HL-60/S4 treated with phorbol 12-myristate 13-acetate at 8.2 ng/mL for 4 days and 3 days (cell line): ENCODE measurements around the gene CAPN10.

Source experiments
- in situ Hi-C: fragments of 300-500 bp; cut with MboI; formaldehyde crosslinking; loops from 2 replicates; pipeline ENCODE4 v1.15.0; 2022; ENCODE audit warnings: low sequenced_read_pairs

CAPN10 gene

DNA sequence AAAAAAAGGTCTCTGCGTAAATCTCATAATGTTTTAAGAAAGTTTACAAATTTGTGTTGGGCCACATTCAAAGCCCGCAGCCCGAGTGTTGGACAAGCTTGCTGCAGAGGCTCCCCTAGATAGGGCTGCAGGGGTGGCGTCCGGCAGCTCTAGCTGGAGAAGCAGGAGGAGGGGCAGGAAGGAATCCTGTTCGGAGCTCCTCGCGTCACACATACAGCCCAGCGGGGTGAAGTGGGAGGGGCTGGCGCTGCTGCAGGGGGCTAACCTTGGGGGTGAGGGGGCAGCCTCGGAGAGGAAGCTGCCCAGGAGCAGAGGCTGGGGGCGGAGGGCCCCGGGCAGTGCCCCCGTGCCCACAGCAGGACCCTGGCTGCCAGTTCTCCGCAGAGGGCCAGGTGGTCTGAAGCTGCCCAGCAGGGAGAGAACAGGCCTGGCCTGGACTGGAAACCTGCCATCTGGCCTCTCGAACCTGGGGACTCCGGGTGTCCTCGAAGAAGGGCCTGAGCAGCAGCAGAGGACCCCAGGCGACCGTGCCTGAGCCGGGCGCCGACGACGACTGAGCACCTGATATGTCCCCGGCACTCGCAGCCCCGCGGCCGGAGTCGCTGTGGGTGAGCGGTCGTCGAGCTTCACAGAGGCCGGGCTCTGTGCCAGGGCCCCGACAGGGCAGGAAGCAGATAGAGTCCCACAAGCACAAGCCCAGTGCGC, 36.1 kb downstream of the CAPN10 start:
- in situ Hi-C loops, result no loop called here

DNA sequence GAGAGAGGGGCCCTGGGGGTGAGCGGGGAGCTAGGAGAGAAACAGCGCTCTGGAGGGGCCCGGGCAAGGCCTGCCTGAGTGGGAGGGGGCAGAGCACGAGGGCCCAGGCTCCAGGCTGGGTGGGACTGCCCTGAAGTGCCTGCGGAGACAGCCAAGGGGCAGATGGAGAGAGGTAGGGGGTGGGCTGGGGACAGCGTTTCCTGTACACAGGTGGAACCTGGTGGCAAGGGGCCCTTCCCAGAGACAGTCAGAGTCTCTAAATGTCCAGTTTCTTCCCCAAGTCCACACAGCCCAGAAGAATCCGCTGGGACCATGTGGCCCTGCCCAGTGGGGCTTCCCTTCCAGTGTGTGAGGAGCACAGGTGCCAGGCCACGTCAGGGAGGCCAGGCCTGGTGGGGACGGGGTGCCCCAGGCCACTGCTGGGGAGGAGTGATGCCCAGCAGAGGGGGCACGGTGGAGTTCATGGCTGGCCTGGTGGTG, 37.0 kb downstream of the CAPN10 start:
- in situ Hi-C loops, result no loop called here

GRCh38 chr2:240624011-240624949, 37.7 kb downstream of the CAPN10 start:
- in situ Hi-C loops, result no loop called here

DNA sequence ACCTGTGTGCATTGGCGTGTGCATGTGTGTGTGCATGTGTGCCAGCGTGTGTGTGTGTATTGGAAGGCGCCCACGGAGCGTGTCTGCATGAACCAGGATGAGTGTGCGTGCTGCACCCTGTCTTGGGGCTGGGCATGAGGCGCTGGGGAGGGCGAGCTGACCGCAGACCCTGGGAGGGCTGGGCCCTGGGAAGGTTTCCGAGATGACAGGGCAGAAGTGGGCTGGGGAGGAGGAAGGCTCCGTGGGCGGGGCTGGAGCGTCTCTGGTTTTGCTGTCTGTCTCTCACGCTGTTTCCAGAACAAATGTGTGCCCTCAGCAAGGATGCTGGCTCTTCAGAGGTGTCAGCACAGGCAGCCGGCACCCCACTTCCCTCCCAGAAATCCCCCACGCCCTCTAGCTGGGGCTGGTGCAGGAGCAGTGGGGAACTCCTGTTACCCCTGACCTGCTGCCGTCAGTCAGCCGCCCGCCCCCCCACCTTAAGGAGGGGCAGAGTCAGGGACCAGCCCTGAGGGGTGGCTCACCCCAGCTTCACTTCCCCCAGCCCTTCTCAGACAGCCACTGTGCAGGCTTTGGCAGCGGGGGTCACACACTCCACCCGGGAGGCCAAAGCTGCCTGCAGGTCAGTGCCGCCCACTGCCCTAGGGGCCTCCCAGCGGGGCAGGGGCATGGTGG, 38.6 kb downstream of the CAPN10 start, which contains the start of gene GPR35:
GPR35 (plus strand) TSS at position 531 of the 672 bp plus-strand sequence. CDS start 4,473 bp downstream, outside the sequence.
- in situ Hi-C loops, result no loop called here

DNA sequence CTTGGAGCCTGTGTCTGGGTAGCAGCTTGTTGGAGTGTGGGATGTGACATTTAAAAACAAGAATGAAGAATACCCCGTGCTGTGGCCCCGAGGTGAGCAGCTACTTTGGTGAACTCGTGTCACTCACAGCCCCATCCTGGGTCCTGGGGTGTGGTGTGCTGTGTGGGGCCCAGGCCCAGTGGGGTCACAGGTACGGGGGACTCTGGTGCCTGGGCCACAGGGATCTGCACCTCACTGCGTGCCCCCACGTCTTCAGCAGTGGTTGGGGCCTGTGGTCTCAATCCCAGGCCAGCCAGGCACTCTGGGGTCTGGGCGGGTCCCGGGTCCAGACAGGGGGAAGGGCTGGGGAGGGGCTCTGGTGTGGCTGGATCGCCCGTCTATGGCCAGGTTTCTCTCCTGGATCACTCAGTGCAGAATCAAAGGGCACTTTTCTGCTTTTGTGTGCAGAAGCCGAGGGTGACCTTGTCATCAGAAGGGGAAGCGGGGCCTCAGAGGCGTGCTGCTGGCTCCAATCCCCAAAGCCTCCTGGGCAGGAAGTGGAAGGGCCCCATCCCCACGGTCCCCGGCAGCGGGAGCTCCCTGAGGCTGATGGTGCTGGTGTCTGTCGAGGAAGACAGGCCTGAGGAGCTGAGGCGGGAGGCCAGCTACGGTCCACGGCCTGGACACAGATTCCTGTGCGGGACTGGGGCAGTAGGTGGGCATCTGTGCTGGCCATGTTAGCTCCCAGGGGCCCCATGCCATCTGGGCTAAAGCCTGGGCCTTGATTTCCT, 40.2 kb downstream of the CAPN10 start:
- in situ Hi-C loops, result no loop called here

DNA sequence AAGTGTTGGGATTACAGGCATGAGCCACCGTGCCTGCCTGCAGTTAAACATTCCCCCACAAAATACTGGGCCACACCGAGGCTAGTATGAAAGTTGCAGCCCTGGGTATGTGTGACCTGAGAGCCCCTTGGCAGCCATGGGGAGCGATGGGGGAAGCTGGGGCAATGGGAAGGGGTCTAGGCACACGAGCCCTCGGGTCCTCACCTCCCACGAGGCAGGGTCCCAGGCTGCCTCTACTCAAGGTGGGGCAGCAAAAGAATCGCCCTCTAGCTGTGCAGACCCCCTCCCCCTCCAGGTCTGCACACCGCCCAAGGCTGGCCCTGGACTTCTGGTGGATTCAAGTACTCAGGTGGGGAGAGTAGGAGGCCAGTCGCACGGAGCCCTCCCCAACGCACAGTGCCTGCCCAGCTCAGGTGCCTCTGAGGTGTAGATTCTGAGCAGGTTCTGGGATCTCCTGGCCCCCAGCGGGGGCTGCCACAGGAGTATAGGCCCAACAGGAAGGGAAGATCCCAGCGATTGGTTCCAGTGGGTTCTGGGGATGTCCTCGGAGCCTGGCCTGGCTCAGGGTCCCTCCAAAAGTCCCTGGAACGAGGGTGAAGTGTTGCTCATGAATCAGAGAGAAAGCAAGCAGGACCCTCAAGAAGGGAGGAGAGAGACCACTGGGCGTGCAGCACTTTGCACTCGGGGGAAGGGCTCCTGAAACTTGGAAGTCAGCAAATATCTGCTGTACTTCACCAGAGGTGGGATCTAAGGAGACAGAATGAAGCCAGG, 41.4 kb downstream of the CAPN10 start:
- in situ Hi-C loops, result no loop called here

DNA sequence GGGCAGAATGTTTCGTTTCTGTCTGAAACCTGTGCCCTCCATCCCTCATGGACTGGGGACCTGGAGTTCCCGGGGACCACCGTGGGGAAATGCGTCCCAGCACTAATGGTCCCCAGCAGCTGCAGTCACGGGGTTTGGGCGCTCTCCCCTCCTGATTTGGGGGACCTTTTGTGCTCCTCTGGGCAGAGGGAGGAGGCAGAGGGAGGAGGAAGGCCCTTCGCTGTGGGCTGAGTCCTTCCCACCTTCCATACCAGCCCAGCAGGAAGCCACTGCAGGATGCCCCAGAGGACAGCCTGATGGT, 41.9 kb downstream of the CAPN10 start:
- in situ Hi-C loops, result no loop called here

DNA sequence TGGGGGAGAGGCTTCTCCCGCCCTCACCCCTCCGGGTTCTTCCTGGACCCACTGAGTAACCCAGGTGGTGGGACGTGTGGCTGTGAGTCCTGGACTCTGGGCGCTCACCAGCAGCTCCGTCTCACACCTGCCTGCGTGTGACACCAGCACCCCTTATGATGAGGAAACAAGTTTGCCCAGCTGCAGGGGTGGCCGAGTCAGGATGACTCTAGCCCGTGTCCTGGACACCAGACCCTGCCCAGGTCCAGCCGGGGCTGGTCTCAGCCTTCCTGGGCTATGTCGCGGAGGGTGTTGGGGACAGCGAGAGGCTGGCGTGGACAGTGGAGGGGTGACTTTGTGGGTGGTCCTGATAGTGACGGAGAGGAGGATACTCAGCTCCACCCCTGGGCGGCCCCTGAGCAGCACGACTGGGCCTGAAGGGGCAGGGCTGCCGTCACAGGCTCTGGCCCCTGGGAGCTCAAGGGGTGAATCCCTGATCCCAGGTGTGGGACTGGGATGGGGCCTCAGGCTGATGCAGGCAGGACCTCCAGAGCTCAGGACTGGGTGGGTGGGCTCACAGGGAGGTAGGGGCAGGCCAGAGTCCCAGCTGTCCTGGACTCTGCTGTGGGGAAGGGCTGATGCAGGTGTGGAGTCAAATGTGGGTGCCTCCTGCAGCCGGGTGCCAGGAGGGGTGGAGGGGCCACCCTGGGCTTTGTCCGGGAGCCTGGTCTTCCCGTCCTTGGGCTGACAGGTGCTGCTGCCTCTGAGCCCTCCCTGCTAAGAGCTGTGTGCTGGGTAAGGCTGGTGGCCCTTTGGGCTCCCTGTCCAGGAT, 42.5 kb downstream of the CAPN10 start:
- in situ Hi-C loops, result no loop called here

DNA sequence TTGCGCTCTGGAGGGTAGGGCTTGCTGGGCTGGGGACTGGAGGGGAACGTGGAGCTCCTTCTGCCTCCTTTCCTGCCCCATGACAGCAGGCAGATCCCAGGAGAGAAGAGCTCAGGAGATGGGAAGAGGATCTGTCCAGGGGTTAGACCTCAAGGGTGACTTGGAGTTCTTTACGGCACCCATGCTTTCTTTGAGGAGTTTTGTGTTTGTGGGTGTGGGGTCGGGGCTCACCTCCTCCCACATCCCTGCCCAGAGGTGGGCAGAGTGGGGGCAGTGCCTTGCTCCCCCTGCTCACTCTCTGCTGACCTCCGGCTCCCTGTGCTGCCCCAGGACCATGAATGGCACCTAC, 43.1 kb downstream of the CAPN10 start:
- in situ Hi-C loops, result no loop called here

DNA sequence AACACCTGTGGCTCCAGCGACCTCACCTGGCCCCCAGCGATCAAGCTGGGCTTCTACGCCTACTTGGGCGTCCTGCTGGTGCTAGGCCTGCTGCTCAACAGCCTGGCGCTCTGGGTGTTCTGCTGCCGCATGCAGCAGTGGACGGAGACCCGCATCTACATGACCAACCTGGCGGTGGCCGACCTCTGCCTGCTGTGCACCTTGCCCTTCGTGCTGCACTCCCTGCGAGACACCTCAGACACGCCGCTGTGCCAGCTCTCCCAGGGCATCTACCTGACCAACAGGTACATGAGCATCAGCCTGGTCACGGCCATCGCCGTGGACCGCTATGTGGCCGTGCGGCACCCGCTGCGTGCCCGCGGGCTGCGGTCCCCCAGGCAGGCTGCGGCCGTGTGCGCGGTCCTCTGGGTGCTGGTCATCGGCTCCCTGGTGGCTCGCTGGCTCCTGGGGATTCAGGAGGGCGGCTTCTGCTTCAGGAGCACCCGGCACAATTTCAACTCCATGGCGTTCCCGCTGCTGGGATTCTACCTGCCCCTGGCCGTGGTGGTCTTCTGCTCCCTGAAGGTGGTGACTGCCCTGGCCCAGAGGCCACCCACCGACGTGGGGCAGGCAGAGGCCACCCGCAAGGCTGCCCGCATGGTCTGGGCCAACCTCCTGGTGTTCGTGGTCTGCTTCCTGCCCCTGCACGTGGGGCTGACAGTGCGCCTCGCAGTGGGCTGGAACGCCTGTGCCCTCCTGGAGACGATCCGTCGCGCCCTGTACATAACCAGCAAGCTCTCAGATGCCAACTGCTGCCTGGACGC, 43.6 kb downstream of the CAPN10 start:
- in situ Hi-C loops, result no loop called here

GRCh38 chr2:240630771-240631547, 44.4 kb downstream of the CAPN10 start:
- in situ Hi-C loops, result no loop called here

DNA sequence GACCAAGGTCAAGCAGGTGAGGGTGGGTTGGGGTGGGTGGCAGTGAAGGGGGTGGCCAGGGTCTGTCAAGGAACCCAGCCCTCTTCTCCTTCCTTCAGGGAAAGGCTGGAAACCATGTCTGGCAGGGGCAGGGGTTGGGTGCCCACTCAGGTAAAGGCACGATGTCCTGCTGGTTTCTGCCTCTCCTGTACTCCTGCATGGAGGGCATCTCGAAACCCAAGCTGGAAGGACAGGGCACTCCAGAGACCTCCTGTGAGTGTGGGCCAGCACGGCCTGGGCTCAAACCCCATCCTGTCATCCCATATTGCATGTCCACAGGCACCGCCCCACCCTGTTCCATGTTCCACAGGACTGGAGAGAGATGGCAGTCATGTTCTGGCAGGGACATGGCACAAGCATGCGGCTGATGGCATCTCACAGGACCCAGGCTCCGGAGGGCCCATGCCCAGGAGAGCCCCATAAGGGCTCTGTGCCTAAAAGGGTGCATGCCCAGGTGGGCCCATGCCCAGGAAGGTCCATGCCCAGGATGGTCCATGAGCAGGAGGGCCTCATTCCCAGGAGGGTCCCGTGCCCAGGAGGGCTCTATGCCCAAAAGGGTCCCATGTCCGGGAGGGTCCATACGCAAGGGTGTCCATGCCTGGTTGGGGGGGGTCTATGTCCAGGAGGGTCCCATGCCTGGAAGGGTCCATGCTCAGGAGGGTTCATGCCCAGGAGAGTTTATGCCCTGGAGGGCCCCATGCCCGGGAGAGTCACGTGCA, 45.2 kb downstream of the CAPN10 start:
- in situ Hi-C loops, result no loop called here

DNA sequence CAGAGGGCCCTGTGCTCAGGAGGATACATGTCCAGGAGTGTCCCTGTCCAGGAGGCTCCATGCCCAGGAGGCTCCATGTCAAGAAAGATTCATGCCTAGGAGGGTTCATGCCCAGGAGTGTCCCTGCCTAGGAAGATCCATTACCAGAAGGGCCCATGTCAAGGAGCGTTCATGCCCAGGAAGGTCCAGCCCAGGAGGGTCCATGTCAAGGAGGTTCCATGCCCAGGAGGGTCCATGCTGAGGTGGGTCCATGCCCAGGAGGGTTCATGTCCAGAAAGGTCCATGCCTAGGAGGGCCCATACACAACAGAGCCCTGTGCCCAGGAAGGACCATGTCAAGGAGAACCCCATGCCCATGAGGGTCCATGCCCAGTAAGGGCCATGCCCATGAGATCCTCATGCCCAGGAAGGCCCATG, 45.8 kb downstream of the CAPN10 start:
- in situ Hi-C loops, result no loop called here

- in situ Hi-C loops, result no loop called here
Measured at GRCh38 chr2:240635121-240635997, 48.8 kb downstream of the CAPN10 start.

DNA sequence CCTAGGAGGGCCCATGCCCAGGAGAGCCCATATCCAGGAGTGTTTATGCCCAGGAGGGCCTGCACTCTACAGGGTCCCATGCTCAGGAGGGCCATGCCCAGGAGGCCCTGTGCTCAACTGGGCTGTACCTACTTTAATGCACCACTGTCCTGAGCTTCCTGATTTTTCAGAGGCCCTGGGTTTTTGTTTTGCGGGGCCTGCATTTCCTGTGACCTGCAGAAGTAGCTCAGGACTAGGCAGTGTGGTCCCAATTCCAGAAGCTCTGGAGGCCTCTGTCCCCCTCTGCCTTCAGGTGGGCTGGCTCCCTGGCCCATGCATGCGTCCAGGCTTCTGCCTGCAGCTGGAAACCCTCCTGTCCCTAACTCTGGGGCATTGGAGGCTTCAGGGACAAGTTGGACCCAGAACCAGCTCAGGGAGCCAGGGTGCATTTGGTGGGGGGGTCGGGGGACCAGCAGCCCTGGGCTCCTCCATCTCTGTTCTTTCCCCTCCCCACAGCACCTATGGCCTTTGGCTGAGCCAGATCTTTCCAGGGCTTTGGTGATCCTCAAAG, 49.5 kb downstream of the CAPN10 start:
- in situ Hi-C loops, result no loop called here
